ENCODE data around the gene OLFM4.

Gene OLFM4

GRCh38 chr13:53014495-53015443 is 13.8 kb upstream of the OLFM4 start:
- TF ChIP-seq, protein P1, sequence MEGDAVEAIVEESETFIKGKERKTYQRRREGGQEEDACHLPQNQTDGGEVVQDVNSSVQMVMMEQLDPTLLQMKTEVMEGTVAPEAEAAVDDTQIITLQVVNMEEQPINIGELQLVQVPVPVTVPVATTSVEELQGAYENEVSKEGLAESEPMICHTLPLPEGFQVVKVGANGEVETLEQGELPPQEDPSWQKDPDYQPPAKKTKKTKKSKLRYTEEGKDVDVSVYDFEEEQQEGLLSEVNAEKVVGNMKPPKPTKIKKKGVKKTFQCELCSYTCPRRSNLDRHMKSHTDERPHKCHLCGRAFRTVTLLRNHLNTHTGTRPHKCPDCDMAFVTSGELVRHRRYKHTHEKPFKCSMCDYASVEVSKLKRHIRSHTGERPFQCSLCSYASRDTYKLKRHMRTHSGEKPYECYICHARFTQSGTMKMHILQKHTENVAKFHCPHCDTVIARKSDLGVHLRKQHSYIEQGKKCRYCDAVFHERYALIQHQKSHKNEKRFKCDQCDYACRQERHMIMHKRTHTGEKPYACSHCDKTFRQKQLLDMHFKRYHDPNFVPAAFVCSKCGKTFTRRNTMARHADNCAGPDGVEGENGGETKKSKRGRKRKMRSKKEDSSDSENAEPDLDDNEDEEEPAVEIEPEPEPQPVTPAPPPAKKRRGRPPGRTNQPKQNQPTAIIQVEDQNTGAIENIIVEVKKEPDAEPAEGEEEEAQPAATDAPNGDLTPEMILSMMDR (IDR thresholded peaks at IDR 0.05): no peak
- H3K27ac ChIP-seq: peak overlapping the region; percentile 71
- no peaks in the 10 kb centered on the region for H3K9me3 ChIP-seq
- peaks cover 100% of the 10 kb centered on the region in 2 experiments for H3K4me1 ChIP-seq (ENCODE audit: control insufficient read depth in 1 of 2, insufficient read depth in 1 of 2, low read depth in 1 of 2, low read length in 1 of 2)
- no peak overlapping the region for H3K4me3 ChIP-seq (ENCODE audit: low read depth in 1 of 2, low read length in 1 of 2)
- H3K36me3 ChIP-seq: no peaks in the 10 kb centered on the region
- no peaks in the 10 kb centered on the region for H3K27me3 ChIP-seq

- Histone ChIP-seq H3K27ac (peak overlapping the region; percentile 71), H3K4me3 (ENCODE audit: low read depth in 1 of 2, low read length in 1 of 2) (no peak overlapping the region), H3K9me3 (no peaks in the 10 kb centered on the region), H3K27me3 (no peaks in the 10 kb centered on the region), H3K36me3 (no peaks in the 10 kb centered on the region), H3K4me1 (ENCODE audit: control insufficient read depth in 1 of 2, insufficient read depth in 1 of 2, low read depth in 1 of 2, low read length in 1 of 2) (peaks cover 100% of the 10 kb centered on the region in 2 experiments)
- TF ChIP-seq, protein P1 (IDR thresholded peaks at IDR 0.05): no peak
Observed at GRCh38 chr13:53015971-53016370, 12.6 kb upstream of the OLFM4 start.

DNA sequence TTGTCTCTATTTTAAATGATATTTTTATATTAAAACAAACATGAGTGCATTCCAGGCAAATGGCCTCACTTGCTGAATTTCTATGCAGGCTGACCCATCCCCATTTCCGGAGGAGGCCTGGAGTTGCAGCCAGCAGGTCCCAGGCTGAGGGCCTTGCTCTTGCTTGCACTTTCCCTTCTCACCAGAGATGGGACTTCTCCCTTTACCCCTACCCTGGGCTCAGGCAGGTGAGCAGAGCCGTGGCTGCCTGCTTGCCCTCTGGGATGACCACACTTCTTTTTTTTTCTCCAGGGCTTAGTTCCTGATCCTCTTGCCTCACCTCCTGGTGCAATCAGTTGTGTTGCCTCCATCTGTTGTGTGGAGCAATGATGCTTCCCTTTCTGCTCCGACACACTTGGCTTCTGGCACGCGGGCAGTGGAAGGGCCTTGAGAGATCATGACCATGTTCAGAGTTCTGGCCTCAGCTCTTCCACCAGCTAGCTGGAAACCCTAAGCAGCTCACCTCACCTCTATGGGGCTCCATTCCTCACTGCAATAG is 11.1 kb upstream of the OLFM4 start:
- Histone ChIP-seq H3K4me1 (ENCODE audit: control insufficient read depth in 1 of 2, insufficient read depth in 1 of 2, low read depth in 1 of 2, low read length in 1 of 2) (peaks cover 100% of the 10 kb centered on the region in 2 experiments), H3K9me3 (no peaks in the 10 kb centered on the region), H3K4me3 (ENCODE audit: low read depth in 1 of 2, low read length in 1 of 2) (peak overlapping the region; percentile 21 to 22), H3K27ac (peak overlapping the region; percentile 71), H3K27me3 (no peaks in the 10 kb centered on the region), H3K36me3 (no peaks in the 10 kb centered on the region)
- TF ChIP-seq, protein P1 (IDR thresholded peaks at IDR 0.05): no peak

DNA sequence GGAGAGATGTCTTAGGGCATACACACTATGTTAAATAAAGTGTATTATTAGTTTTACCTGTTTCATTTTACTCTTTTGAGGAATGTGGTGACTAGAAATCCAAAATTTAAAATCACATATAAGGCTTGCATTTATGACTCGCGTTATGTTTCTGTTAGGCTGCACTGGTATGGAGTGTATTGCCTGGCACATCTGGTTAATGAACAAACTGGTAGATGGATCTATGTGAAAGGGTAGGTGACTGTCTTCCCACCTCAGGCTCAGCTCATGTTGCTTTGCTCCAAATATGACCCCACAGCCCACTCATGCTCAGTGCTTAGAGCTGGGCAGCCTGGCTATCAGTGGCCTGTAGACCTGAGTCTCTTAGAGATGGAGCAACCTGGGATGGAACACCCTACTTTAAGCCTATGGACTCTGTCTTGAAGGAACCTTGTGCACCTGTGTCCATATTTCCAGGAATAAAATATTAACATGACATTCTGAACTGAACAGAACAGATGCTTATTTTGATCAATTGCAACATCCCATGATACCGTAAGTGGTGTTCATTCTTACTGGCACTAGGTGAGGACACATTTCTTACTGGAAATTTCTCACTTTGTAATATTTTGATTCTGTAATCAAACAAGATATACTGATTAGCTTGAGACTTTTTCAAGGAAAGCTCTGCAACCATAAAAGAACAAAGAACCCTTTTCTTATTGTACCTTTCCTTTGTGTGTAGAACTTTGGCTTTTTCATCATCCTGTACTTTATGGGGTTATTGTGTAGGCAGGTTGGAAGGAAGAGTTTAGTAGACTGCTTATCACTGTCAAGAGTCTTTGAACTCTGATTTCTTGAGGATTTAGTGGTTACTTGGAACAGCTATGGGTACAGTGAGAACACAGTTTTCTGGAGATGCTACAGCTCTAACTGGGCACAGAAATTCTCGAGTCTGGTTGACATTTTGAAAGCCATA is 9.6 kb upstream of the OLFM4 start:
- no peaks in the 10 kb centered on the region for H3K36me3 ChIP-seq
- H3K4me1 ChIP-seq (ENCODE audit: control insufficient read depth in 1 of 2, insufficient read depth in 1 of 2, low read depth in 1 of 2, low read length in 1 of 2): peaks cover 100% of the 10 kb centered on the region in 2 experiments
- H3K9me3 ChIP-seq: no peaks in the 10 kb centered on the region
- no peaks in the 10 kb centered on the region for H3K27me3 ChIP-seq
- TF ChIP-seq, protein P1 (IDR thresholded peaks at IDR 0.05): no peak
- H3K4me3 ChIP-seq (ENCODE audit: low read depth in 1 of 2, low read length in 1 of 2): no peak overlapping the region
- H3K27ac ChIP-seq: peak overlapping the region; percentile 71

DNA sequence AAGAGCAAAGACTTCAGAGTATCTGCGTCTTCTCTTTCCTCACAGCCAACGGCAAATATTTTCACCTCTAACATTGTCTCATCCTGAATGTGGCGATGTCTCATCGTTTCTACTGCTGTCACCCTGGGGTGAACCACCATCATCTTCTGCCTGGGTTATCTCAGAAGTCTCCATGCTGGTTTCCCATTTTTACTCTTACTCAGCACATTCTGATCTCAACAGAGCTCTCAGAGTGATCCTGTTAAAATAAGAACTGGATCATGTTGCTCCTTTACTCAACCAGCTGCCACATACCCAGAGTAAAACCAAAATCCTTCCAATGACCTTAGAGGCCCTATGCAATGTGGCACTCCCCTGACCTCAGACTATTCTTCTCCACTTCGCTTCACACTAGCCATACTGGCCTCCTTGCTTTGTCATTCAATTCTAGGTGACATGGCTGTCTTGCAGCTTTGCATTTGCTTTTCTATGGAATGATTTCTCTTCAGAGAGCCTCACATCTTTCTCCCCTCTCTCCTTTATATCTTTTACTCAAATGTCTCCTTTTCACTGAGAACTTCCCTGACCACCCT is 7.8 kb upstream of the OLFM4 start:
- TF ChIP-seq, protein P1 (IDR thresholded peaks at IDR 0.05): no peak
- Histone ChIP-seq H3K4me3 (ENCODE audit: low read depth in 1 of 2, low read length in 1 of 2) (no peak overlapping the region), H3K4me1 (ENCODE audit: control insufficient read depth in 1 of 2, insufficient read depth in 1 of 2, low read depth in 1 of 2, low read length in 1 of 2) (peaks cover 99 to 100% of the 10 kb centered on the region in 2 experiments), H3K36me3 (no peaks in the 10 kb centered on the region), H3K27me3 (no peaks in the 10 kb centered on the region), H3K9me3 (no peaks in the 10 kb centered on the region), H3K27ac (peak overlapping the region; percentile 71)

Measured in neutrophil (primary cell).